GM21737 (cell line): Measurements from ENCODE around the gene ADAMTSL5.

Source experiments
- ATAC-seq: cut with Tn5 transposase; IDR thresholded peaks from one replicate; pipeline ENCODE4 v1.9.1; 2021; ENCODE audit warnings: mild to moderate bottlenecking, moderate library complexity; ENCODE audit not compliant: unreplicated experiment

ADAMTSL5 gene

DNA sequence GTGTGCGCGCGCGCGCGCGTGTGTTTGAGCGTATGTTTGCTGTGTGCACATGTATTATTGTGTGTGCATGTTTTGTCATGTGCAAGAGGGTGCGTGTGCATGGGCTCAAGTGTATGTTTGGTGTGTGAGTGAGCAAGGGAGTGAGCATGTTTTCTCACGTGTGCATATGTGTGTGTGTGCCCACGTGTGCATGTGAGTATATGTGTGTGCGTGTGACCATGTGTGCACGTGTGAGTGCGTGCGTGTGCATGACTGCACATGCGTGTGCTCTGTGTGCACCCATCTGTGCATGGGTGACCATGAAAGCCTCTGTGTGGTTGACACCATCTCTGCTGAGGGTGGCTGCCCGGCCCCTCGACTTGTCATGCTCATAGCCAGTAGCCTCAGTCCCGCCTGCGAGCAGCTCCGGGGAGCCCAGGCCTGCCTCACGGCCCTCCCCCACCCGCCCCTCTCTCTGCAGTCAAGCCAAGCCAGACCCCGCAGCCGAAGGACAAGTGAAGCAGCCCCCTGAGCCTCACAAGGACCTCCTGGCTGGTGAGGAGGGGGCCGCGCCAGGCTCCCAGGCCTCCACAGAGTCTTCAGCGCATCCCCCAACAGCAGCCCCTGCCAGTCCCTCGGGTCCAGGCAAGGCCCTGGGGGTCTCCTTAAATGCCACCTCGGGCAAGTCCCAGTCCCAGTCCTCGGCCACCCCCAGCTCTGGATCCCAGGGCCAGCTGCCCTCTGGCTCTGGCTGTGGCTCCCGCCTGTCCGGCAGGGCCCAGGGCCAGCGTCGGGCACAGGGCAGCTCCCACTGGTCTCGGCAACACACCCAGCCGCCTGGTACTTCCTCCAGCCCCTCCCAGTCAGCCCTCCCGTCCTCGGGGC lies 15.9 kb downstream of the ADAMTSL5 start:
- ATAC-seq: no peak

DNA sequence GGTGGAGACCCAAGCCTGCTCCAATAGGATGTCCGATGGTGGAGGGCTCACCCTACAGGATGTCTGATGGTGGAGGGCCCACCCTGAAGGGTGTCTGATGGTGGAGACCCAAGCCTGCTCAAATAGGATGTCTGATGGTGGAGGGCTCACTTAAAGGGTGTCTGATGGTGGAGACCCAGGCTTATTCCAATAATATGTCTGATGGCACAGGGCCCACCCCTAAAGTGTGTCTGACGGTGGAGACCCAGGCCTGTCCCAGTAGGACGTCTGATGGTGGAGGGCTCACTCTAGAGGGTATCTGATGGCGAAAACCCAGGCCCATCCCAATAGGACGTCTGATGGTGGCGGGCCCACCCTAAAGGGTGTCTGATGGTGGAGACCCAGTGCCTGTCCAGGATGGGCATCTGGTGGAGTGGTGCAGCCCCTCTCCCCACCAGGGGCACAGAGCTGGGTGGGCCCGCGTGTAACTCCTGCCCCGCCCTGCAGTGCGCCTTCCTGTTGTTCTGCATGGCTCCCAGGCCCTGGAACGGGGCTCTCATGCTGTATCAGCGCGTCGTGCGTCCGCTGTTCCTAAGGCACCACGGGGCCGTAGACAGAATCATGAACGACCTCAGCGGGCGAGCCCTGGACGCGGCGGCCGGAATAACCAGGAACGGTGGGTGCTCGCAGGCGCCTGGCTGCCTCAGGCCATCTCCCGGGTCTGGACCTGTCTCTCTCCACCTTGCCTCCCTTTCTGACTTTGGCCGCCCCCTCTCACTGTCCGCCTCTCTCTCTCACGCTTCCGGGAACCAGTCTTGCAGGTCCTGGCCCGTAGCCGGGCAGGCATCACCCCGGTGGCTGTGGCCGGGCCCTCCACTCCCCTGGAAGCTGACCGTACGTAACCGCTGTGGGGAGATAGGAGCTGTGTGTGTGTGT lies 16.8 kb downstream of the ADAMTSL5 start:
- ATAC-seq: no peak

DNA sequence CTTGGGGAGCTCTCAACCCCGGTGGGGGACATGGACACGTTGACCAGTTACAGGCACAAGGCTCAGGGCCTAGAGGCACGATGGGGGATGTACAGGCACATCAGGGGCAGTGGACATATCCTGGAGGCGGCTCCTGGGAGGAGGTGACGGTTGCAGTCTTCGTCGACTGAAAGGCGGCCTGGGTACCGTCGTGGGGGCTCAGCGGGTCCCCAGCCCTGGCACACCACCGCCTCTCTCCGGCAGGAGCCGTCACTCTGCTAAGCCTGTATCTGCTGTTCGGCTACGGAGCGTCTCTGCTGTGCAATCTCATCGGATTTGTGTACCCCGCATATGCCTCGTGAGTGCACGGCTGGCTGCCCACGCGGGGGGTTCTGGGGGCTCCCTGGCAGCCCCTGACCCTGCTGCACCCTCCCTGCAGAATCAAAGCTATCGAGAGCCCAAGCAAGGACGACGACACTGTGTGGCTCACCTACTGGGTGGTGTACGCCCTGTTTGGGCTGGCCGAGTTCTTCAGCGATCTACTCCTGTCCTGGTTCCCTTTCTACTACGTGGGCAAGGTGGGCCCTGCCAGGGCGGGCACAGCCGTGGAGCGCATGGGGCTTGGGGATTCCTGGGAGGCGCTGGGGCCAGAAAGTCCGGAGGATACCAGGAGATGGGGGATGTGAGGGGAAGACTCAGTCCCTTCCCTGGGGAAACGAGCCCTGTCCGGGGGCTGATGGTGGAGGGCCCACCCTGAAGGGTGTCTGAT lies 17.6 kb downstream of the ADAMTSL5 start:
- ATAC-seq: no peak

DNA sequence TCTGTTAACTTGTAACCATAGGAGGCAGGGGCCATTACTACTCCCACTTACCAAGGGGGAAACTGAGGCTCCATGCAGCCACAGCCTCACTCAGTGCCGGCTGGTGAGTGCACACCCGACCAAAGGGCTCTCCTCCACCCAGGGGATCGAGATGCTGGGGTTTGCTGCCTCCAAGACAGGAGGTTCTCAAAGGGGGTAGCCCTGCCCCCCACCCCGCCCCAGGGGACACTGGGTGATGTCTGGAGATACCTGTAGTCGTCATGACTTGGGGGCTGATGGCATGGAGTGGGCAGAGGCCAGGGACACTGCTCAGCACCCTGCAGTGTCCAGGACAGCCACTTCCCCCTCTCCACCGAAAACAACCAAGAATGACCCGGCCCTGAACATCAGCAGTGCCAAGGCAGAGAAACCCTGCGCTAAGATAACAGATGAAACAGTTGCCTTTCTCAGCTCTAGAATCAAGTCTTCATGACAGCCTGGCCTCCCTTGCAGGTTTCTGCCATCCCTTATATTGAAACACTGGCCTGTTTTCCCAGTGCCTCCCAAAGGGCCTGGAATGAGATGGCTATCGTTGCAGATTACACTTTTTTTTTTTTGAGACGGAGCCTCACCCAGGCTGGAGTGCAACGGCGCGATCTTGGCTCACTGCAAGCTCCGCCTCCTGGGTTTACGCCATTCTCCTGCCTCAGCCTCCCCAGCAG lies 18.6 kb downstream of the ADAMTSL5 start:
- ATAC-seq: no peak

DNA sequence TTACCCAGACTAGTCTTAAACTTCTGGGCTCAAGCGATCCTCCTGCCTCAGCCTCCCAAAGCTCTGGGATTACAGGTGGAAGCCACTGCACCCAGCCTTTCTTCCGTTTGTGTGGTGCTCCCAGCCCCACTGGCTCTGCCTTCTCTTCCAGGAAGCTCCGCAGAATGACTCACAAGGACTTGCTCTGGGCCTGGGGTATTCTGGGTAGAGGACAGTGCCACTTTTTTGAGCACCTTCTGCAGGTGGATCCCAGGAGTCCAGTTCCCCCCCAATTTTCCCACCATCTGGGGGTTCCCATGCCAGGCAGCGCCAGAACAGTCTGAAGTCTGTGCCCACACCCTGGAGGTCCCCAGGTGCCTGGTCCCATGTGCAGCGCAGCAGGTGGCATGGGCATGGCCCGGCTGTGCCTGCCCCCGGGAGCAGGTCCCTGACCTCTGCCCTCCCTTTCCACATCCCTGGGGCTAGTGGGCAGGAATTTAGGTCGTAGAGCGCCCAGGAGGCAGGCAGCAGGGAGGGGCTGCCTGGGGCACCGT lies 20.3 kb downstream of the ADAMTSL5 start:
- ATAC-seq: no peak

DNA sequence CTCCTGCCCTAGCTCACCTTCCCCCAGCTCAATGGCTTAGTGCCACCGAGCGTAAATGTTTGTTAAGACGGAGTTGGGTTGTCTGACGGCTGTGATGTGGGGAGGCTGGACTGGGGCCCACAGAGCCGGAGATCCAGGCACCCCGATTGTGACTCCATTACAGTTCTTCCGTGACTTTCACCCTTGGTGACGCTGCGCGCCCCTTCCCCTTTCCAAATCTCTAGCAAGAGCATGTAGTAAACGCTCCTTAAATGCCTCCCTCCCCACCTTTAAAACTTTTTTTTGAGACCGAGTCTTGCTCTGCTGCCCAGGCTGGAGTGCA lies 21.0 kb downstream of the ADAMTSL5 start:
- no peak for ATAC-seq

DNA sequence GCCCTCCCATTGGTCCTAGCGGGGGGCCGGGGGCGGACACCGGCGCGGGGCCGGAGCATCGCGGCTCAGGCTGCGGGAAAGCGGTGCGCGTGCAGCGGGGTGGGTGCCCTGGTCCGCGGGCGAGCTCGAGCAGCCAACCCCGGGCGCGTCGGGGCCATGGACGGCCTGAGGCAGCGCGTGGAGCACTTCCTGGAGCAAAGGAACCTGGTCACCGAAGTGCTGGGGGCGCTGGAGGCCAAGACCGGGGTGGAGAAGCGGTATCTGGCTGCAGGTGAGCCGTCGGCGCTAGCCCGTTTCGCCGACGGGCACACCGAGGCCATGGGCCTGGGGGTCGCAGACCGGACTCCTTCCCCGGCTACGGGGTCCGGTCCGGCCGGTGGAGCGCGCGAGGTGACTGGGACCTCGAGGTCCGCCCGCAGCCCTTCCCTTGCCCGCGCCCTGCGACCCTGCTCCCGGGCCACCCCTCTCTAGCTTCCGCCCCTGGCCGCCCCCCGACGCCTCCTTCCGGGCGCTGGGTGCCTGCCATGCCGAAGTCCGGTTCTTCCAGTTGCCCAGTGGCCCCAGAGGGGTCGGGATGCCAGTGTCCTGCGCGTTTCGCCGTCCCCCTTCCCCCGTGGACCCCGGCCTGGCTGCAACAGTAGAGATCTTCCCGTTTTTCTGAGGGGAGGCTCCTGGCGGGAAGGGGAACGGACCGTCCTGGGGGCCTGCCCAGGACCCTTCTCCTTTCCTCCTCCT lies 21.5 kb downstream of the ADAMTSL5 start, which contains the start of gene REEP6:
REEP6 (plus strand) TSS at position 68 of the 735 bp plus-strand sequence; CDS start at position 157, 89 bp downstream.
- no peak for ATAC-seq

DNA sequence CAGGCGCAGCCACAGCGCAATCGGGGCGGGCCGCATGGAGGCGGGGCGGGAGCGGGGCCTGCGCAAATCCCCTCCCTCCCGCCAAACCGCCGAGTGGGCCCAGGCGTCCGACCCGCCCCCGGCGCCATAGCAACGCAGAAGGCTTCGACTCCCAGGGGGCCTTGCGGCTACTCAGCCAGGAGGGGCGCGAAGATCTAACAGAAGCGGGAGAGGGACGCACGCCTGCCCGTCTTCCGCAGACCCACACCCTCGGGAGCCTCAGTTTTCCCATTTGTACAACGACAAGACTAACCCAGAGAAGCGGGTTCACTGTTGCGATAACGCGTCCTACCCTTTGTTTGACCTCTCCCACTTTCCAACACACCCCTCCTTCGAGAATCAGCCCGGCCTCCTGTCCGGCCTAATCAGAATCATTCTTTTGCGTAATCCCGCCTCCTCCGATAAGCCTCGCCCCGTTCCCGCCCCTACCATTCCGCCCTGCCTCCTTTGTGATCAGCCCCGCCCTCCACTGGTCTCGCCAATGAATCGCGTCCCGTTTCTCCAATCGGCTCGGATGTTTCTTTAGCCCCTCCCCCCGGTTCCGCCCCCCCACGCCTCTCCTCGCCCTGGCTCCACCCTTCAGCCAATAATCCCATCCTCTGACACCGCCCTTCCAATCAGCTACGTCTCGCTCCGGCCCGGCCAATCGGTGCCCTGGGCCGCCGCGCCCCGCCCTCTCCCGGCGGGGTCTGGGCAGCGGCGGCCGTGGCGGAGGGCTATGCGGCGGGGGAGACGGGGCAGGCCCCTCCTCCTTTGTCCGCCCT lies 22.3 kb downstream of the ADAMTSL5 start, which contains the start of gene PCSK4:
PCSK4 (minus strand) TSS at position 40 of the 803 bp plus-strand sequence; CDS start at position 36, 4 bp downstream.
- ATAC-seq: peak; percentile 79

DNA sequence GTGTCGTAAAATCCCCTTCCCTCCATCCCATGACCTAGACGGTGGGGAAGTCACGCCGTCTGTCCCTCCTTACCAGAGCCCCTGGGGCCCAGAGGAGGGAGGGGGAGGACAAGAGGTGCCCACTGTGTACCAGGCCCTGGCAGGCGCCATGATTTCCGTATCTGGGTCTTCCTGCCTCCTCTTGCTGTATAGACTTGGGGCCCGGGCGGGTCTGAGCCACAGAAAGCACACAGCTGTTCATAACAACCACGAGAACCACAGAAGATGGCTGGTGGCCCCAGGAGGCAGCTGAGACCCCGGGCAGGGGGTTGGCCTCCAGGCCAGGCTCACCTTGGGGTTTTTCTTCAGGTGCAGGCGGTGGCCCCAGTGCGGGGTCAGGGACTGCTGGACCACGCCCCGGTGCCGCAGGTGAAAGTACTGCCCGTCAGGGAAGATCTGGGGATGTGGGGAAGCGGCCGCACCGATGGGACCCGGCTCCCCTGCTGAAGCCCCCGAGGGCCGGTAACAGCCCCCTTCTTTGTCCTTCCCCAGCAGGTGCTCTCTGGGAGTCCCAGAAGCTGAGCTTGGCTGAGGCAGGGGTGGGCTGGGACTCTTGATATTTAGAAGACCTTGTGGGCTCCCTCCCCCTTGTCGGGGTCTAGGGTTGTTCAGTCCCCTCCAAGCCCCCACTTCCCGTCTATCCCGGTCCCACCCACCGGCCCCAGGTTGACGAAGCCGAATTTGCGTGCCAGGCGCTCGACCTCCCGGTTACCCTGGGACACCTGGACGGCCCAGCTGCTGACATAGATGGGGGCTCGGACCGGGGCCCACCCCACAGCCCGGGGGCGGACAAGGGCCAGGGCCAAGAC lies 23.1 kb downstream of the ADAMTSL5 start:
- ATAC-seq: no peak

DNA sequence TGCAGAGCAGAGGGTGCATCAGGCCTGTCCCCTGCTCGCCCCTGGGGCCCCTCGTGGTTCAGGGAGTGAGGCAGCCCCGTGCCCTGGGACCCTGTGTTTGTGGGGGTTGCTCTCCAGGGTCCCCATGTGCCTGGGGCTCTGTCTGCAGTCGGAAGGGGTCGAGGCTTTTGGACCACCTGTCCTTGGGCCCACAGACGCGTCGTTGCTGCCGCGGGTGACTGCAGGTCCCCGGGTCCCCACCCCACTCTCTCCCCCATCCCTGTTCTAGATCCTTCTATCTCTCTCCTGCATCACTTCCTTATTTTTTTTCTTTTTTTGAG lies 24.6 kb downstream of the ADAMTSL5 start:
- no peak for ATAC-seq

DNA sequence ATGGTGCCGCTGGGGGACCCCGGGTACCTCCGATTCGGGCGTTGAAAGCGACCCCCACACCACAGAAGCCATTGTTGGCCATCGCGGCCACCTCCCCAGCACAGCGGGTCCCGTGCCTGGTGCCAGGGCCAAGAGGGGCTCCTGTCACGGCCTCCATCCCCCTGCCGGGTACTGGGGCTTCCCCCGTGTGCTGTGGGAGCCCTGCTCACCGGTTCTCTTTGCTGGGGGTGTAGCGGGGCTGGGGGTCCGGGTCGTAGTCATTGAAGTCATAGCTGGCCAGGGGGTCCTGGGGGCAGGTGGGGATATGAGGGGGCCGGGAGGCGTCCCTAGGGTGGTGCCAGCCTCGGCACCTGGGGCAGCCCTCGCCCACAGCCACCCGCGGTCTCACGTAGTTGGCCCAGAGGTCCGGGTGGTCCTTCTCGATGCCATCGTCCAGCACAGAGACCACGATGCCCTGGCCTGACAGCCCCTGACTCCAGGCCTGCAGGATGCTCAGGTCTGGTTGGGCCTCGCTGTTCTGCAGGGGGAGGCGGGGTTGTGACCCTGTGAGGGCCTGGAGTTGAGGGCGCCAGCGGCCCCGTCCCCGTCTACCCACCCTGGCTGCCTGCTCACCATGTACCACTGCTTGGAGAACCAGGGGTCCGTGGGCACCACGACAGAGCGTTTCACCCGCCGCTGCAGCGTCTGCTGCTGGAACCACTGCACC lies 25.1 kb downstream of the ADAMTSL5 start:
- no peak for ATAC-seq

DNA sequence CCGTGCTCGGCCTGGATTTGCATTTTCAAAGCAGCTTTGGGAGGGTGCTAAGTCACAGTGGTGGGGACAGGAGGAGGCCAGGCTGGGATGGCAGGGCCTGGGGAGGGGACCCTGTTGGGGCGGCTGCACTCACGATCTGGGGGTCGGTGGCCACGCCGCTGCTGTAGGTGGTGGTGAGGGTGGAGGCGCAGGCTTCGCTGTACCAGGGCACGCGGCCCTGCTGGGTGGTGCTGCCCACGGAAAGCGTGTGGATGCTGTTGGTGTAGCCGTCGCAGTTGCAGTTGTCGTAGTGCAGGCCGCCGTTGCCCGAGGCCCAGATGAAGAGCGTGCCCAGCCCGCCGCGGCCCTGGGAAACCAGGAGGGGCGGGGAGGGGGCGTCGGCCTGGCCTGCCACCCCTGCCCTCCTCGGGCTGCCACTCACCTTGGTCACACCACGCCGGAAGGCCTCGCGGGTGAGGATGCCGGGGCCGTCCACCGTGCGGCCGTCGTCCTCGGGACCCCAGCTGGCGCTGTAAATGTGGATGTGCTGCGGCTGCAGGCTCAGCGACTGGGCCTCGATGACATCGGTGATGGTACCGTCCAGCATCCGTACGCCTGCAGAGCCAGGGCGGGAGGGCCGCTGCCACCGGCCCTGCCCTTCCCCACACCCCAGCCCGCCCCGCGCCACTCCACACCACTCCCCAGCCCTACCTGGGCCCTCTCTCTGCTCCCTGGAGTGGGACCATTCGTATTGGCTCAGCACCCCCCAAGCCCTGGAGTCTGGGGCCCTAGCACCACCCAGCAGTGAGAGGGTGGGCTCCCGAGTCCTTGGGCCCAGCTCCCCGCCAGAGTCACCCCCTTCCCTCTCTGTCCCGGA lies 25.9 kb downstream of the ADAMTSL5 start:
- ATAC-seq: no peak

DNA sequence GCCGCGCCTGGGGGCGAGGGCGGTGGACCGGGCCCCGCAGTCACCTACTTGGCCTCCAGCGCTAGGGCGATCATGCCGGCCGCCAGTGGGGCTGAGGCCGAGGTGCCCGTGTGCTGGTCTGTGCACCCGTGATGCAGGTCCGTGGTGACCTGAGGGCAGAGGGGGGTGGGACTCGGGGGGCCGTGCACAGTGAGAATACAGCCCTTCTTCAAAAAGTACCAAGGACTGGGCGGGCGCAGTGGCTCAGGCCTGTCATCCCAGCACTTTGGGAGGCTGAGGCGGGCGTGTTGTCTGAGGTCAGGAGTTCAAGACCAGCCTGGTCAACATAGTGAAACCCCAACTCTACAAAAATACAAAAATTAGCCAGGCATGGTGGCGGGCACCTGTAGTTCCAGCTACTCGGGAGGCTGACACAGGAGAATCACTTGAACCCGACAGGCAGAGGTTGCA lies 28.8 kb downstream of the ADAMTSL5 start:
- ATAC-seq: no peak

DNA sequence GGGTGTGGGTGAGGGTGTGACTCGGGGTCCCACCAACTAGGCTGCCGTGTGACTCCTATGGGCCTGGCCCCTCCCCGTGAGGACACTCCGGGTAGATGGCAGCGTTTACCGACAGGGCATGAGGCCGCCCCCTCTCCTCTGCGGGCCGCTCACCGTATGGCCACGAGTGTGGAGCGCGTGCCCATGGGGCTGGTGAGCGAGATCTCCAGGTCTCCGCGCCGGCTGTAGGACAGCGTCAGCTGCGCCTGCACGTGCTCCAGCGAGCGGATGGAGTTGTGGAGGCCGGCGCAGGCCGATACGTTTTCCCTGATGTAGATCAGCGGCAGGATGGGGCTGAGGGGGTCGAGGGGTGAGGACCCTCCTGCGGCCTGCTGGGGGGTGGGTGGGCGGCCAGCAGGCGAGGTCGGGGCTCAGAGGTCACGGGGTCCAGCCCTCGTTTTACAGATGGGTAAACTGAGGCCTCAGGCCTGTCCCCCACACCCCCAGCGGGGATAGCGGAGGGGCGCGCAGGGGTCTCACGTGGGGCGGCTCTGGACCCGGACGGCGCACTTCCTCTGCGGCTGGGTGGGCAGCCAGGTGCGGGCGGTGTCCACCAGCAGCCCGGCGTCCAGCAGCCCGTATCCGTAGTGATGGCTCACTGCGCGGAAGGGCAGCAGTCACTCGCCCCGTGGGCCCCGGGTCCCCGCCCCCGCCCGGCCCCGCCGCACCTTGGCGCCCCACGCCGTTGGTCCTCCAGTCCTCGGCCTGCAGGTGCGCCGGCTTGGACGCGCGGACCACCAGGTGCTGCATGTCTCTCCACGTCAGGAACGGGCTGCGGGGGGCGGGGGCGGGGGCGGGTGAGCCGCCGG lies 29.5 kb downstream of the ADAMTSL5 start:
- ATAC-seq: no peak

DNA sequence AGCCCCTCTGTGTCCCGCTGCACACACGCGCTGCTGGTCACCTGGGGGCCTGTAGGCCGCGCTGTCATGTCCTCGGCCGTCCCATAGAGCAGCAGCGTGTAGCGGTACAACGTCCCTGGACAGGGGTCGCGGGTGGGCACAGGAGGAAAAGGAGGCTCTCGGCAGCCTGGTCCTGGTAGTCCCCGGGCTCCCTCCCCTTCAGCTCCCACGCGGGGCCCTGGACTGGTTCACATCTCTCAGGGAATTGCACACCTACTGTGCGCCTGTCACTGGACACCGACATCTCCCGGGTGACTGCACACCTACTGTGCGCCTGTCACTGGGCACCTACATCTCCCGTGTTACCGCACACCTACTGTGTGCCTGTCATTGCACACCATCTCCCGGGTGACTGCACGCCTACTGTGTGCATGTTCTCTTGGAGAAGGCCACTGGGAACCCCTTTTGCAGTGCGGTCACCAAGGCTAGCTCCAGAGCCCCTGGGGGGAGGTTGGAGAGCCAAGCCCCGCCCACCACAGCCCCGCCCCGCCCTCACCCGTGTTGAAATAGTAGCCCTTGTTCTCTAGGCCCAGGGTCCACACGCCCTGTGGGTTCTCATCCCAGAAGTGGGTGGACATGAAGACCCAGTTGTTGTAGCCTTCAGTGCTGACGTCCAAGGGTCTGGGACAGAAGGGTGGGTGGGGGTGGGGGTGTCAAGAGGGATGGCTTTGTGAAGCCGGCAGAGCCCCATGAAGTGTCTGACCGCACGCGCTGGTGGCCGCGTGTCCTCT lies 30.3 kb downstream of the ADAMTSL5 start:
- no peak for ATAC-seq
